Measurements from ENCODE around the gene GNGT2.

The GNGT2 gene

DNA sequence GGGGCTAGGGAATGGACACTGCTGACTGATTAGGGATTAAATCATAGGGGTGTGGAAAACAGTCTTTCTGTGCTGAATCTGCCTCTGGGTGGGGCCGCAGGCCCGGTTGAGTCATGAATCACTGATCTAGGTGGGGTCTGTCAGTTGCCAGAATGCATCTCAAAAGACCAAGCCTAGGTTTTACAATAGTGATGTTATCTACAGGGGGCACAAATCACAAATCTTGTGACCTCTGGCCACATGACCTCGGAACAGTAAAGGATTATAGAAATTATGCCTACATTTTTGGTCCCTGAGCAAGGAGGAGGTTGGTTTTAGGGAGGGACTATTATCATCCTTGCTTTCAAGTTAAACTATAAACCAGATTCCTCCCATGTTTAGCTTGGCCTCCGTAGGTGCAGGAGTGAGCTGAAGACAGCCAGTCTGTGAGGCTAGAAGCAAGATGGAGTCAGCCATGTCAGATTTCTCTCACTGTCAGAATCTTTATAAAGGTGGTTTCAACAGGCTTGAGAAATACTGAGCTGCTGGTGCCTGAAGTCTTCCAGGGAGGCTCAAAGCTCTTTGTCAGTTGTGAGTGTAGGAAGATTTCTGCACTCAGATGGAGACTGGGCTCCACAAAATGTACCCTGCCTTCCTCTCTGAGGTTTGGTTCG lies 12.9 kb downstream of the GNGT2 start:
- DNase-seq (ENCODE audit: low read depth) = no peak
- no peak overlapping the region for H3K4me3 ChIP-seq (replicated peaks; ENCODE audit: low read depth, low read length)
- TF ChIP-seq, protein P1, sequence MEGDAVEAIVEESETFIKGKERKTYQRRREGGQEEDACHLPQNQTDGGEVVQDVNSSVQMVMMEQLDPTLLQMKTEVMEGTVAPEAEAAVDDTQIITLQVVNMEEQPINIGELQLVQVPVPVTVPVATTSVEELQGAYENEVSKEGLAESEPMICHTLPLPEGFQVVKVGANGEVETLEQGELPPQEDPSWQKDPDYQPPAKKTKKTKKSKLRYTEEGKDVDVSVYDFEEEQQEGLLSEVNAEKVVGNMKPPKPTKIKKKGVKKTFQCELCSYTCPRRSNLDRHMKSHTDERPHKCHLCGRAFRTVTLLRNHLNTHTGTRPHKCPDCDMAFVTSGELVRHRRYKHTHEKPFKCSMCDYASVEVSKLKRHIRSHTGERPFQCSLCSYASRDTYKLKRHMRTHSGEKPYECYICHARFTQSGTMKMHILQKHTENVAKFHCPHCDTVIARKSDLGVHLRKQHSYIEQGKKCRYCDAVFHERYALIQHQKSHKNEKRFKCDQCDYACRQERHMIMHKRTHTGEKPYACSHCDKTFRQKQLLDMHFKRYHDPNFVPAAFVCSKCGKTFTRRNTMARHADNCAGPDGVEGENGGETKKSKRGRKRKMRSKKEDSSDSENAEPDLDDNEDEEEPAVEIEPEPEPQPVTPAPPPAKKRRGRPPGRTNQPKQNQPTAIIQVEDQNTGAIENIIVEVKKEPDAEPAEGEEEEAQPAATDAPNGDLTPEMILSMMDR (IDR thresholded peaks at IDR 0.05; ENCODE audit: low read length, missing control alignments) = no peak

DNA sequence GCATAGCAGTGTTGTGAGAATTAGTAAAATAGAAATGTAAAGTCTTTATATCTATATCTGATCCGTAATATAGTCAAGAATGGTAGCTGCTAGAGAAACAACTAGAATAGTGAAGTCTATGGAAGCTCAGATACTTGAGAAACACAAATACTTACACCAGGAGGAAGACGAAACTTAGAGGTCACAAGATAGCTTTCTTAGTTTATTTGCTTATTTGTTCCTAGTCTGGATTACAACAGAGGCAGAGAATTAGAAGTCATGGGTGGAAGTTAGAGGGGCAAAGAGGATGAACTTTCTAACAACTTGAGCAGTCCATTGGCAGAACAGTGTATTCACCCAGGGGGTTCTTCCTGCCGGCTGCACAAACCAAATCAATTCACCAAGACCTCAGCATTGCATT lies 13.9 kb downstream of the GNGT2 start:
- H3K4me3 ChIP-seq (replicated peaks; ENCODE audit: low read depth, low read length) = no peak overlapping the region
- no peak for DNase-seq (ENCODE audit: low read depth)
- TF ChIP-seq, protein P1 (IDR thresholded peaks at IDR 0.05; ENCODE audit: low read length, missing control alignments) = no peak

DNA sequence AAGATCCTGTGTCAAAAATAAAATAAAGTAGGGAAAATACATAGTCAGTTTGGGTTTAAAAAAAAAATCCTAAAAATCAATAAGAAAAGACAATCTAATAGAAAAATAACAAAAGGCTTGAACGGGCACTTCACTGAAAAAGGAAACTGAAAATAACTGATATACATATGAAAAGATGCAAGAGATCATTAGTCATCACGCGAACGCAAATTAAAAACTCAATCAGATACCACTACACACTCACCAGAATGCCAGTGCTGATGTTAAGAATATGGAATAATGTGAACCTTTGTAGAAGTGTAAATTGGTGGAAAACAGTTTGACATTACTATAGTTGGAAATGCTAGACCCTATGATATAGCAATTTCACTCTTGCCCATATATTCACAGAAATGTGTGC lies 14.6 kb downstream of the GNGT2 start:
- TF ChIP-seq, protein P1 (IDR thresholded peaks at IDR 0.05; ENCODE audit: low read length, missing control alignments) = no peak
- no peak for DNase-seq (ENCODE audit: low read depth)
- no peak overlapping the region for H3K4me3 ChIP-seq (replicated peaks; ENCODE audit: low read depth, low read length)

DNA sequence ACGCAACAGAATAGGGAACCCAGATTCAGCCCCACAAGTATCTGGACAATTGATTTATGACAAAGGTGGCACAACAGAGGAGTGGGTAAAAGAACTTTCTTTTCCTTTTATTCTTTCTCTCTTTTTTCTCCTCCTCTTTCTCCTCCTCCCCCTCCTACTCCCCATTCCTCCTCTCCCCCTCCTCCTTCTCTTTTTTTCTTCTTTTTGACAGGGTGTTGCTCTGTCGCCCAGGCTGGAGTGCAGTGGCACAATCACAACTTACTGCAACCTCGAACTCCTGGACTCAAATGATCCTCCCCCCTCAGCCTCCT lies 16.1 kb downstream of the GNGT2 start:
- TF ChIP-seq, protein P1 (IDR thresholded peaks at IDR 0.05; ENCODE audit: low read length, missing control alignments) = no peak
- no peak overlapping the region for H3K4me3 ChIP-seq (replicated peaks; ENCODE audit: low read depth, low read length)
- DNase-seq (ENCODE audit: low read depth) = no peak

DNA sequence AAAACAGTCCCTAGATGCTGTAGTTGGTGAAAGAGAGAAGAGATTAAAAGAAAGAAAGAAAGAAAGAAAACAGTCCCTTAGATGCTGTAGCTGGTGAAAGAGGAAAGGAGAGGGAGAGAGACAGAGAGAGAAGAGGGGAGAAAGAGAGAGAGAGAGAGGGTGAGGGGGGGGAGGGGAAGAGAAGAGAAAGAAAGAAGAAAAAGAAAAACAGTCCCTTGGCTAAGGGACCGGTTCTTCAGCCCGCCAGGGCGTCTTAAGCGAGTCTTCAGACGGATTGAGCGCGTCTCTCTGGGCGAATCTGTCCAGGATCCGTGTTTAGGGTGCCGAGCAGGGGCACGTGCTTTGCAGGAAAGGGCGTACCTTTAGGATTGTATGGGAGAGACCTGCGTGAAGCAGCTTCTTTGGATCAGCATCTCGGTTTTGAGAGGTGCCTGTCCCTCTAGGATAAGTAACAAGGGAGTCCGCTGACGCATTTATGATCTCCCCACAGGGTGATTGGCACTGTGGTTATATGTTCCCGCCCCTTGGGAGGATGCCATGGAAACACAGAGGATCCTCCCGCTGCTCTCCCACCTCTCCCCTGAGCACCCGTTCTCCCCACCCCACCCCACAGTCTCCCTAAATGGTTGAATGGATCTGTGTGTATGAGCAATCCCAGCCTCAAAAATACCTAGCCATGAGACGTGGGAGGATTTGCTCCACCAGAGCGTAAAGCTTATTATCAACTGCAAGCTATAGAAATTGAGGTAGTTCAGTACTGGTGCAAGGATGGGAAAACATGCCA lies 16.7 kb downstream of the GNGT2 start:
- TF ChIP-seq, protein P1 (IDR thresholded peaks at IDR 0.05; ENCODE audit: low read length, missing control alignments) = no peak
- peak overlapping the region; percentile 82 for H3K4me3 ChIP-seq (replicated peaks; ENCODE audit: low read depth, low read length)
- peak; percentile 70 for DNase-seq (ENCODE audit: low read depth)

DNA sequence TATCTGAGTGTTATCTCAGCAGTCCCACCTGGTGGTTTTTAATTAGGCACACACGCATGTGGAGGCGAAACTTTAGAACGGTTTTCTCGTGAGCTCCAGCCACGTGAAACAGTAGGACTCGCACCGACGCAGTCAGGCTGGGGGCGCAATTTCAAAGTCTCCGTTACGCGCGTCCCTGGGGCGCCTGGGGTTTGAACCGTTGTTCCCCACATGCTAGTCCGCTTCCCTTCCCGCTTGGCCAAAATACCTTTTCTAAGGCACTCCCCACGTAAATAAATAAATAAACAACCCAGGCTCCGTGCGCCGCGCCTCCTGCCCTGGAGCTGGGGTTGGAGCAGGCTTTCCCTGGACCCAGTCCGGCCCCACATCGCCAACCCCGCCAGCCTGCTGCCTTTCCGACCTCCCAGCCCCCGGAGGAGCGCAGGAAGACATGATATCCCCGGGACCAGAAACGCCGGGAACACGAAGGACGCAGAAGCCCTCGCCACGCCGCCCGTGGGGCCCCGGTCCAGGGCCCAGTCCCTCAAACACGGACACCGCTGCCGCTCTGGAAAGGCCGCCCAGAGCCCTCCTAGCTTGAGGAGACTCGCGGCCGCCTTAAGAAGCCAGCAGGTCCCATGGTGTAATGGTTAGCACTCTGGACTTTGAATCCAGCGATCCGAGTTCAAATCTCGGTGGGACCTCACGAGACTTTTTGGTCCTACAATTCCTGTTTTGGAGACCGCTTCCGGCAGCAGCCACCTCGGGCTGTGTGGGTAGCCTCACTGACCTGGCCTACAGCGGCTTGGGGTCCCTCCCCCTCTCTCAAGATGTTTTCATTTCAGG lies 18.2 kb downstream of the GNGT2 start:
- TF ChIP-seq, protein P1 (IDR thresholded peaks at IDR 0.05; ENCODE audit: low read length, missing control alignments) = peak; percentile 23

More for the DNA sequence above, 18.2 kb downstream of the GNGT2 start:
- DNase-seq (ENCODE audit: low read depth) = peak; percentile 89
- H3K4me3 ChIP-seq (replicated peaks; ENCODE audit: low read depth, low read length) = peak overlapping the region; percentile 82

All from fibroblast of pulmonary artery (primary cell).